22Rv1 (cell line): Measurements from ENCODE around the gene DTNBP1.

ENCODE experiments used
- H3K27ac ChIP-seq: fragments of 450-650 bp; 2 replicates; pipeline ENCODE4 v1.5.1; 2017
- CTCF ChIP-seq: fragments of 450-650 bp; IDR thresholded peaks from 2 replicates; pipeline ENCODE4 v1.5.1; 2017; ENCODE audit warnings: mild to moderate bottlenecking
- ZFX ChIP-seq: fragments of 450-650 bp; IDR thresholded peaks from 2 replicates; pipeline ENCODE4 v1.6.1; 2017; ENCODE audit warnings: antibody characterized with exemption, borderline replicate concordance

The DTNBP1 gene

GRCh38 chr6:15623276-15624116 lies 39.3 kb downstream of the DTNBP1 start:
- TF ChIP-seq CTCF (peak; percentile 75), ZFX (no peak)
- H3K27ac ChIP-seq = no peak overlapping the region

GRCh38 chr6:15622045-15622740 lies 40.6 kb downstream of the DTNBP1 start:
- TF ChIP-seq ZFX (no peak), CTCF (no peak)
- H3K27ac ChIP-seq = no peak overlapping the region

GRCh38 chr6:15621203-15622044 lies 41.4 kb downstream of the DTNBP1 start:
- TF ChIP-seq ZFX (no peak), CTCF (no peak)
- no peak overlapping the region for H3K27ac ChIP-seq

GRCh38 chr6:15620611-15621010 lies 42.2 kb downstream of the DTNBP1 start:
- TF ChIP-seq CTCF = no peak
- TF ChIP-seq ZFX = no peak
- H3K27ac ChIP-seq = no peak overlapping the region

- H3K27ac ChIP-seq = no peak overlapping the region
- TF ChIP-seq CTCF = no peak
- TF ChIP-seq ZFX = no peak
Measured at GRCh38 chr6:15619330-15619729, 43.5 kb downstream of the DTNBP1 start.

GRCh38 chr6:15618685-15619084 lies 44.1 kb downstream of the DTNBP1 start:
- TF ChIP-seq CTCF (no peak), ZFX (no peak)
- no peak overlapping the region for H3K27ac ChIP-seq
